Neural crest cell (in vitro differentiated cells): ENCODE measurements around the gene DECR2. TPM values are rescaled to one million over a fixed set of nuclear protein-coding genes. Genes with fewer than 3 reads are reported as not detected.
A peak's percentile ranks its signal among the peaks of the same experiment; 100 is the strongest.

Experiments
- DNase-seq: peaks from one replicate; pipeline ENCODE4 v3.0.0; 2021; ENCODE audit warnings: low read depth, mixed read lengths, low spot score
- H3K27ac Mint-ChIP-seq: one replicate; pipeline ENCODE4 v1.8.0; 2021; ENCODE audit warnings: mild to moderate bottlenecking, mixed read lengths; ENCODE audit not compliant: unreplicated experiment
- H3K27me3 Mint-ChIP-seq: 2 replicates; pipeline ENCODE4 v1.8.0; 2021; ENCODE audit warnings: low read depth, mild to moderate bottlenecking, mixed read lengths
- H3K36me3 Mint-ChIP-seq: 2 replicates; pipeline ENCODE4 v1.8.0; 2021; ENCODE audit warnings: low read depth, mild to moderate bottlenecking, mixed read lengths
- H3K4me1 Mint-ChIP-seq: 2 replicates; pipeline ENCODE4 v1.8.0; 2021; ENCODE audit warnings: mixed read lengths
- H3K4me3 Mint-ChIP-seq: one replicate; pipeline ENCODE4 v1.8.0; 2021; ENCODE audit warnings: mild to moderate bottlenecking, mixed read lengths
- H3K9me3 Mint-ChIP-seq: 2 replicates; pipeline ENCODE4 v1.8.0; 2021; ENCODE audit warnings: mixed read lengths
- CTCF ChIP-seq: fragments of 200-600 bp; sonication (generic); conservative IDR thresholded peaks from 2 replicates; pipeline ENCODE4 v1.5.0; 2021; ENCODE audit warnings: antibody characterized with exemption, mild to moderate bottlenecking
- total RNA-seq: library from RNA; stranded (reverse); gene quantifications from 2 replicates; pipeline ENCODE4 v1.2.1, GENCODE V29; 2021

The DECR2 gene
- total RNA-seq, 1 donor from 2014 or later, result 22.4 TPM

- peaks cover 7% of the 10 kb centered on the region for H3K4me1 Mint-ChIP-seq
- no peak for TF ChIP-seq CTCF
- peaks cover 3% of the 10 kb centered on the region for H3K36me3 Mint-ChIP-seq
- H3K27me3 Mint-ChIP-seq, result no peaks in the 10 kb centered on the region
- no peak overlapping the region for H3K4me3 Mint-ChIP-seq
- no peak for DNase-seq
- no peak overlapping the region for H3K27ac Mint-ChIP-seq
- H3K9me3 Mint-ChIP-seq, result no peaks in the 10 kb centered on the region
Measured at GRCh38 chr16:354971-355461, 46.7 kb upstream of the DECR2 start.

- Mint-ChIP-seq H3K9me3 (no peaks in the 10 kb centered on the region), H3K36me3 (no peaks in the 10 kb centered on the region), H3K4me3 (no peak overlapping the region), H3K27me3 (no peaks in the 10 kb centered on the region), H3K27ac (no peak overlapping the region), H3K4me1 (no peaks in the 10 kb centered on the region)
- TF ChIP-seq CTCF, result no peak
- no peak for DNase-seq
Measured at GRCh38 chr16:356741-357140, 44.9 kb upstream of the DECR2 start.

- no peak for DNase-seq
- no peaks in the 10 kb centered on the region for H3K9me3 Mint-ChIP-seq
- TF ChIP-seq CTCF, result no peak
- peaks cover 5% of the 10 kb centered on the region for H3K27me3 Mint-ChIP-seq
- no peaks in the 10 kb centered on the region for H3K36me3 Mint-ChIP-seq
- H3K4me3 Mint-ChIP-seq, result no peak overlapping the region
- no peak overlapping the region for H3K27ac Mint-ChIP-seq
- peaks cover 5% of the 10 kb centered on the region for H3K4me1 Mint-ChIP-seq
Measured at GRCh38 chr16:359067-359763, 42.5 kb upstream of the DECR2 start.

GRCh38 chr16:359871-360697 lies 41.6 kb upstream of the DECR2 start:
- no peak for DNase-seq
- H3K27ac Mint-ChIP-seq, result no peak overlapping the region
- H3K27me3 Mint-ChIP-seq, result peaks cover 5% of the 10 kb centered on the region
- H3K4me3 Mint-ChIP-seq, result no peak overlapping the region
- no peaks in the 10 kb centered on the region for H3K9me3 Mint-ChIP-seq
- no peaks in the 10 kb centered on the region for H3K36me3 Mint-ChIP-seq
- peaks cover 5% of the 10 kb centered on the region for H3K4me1 Mint-ChIP-seq
- no peak for TF ChIP-seq CTCF

- Mint-ChIP-seq H3K27me3 (peaks cover 5% of the 10 kb centered on the region), H3K9me3 (no peaks in the 10 kb centered on the region), H3K4me3 (no peak overlapping the region), H3K36me3 (no peaks in the 10 kb centered on the region), H3K4me1 (peaks cover 5% of the 10 kb centered on the region), H3K27ac (peak overlapping the region; percentile 57)
- TF ChIP-seq CTCF, result no peak
- no peak for DNase-seq
Measured at GRCh38 chr16:360698-361336, 40.9 kb upstream of the DECR2 start.
